Tracheal epithelial cell (primary cell): ENCODE data around the gene TSPAN17. TPM values are rescaled to one million over a fixed set of nuclear protein-coding genes. Genes with fewer than 3 reads are reported as not detected.

Source experiments
- total RNA-seq: library from RNA; depleted of rRNA; stranded (reverse); fragments of >200 nt; gene quantifications from 2 replicates; pipeline ENCODE4 v1.2.1, GENCODE V29; 2014

Gene TSPAN17
- total RNA-seq: 26.9 and 44.3 TPM in 2 replicates

GRCh38 chr5:176647030-176647842 is at the start of gene TSPAN17:
TSS of gene TSPAN17 (plus strand) at chr5:176647484. CDS start at chr5:176647616, 132 bp downstream.

GRCh38 chr5:176609724-176610434 is 37.4 kb upstream of the TSPAN17 start, which contains the start of gene GPRIN1:
TSS of gene GPRIN1 (minus strand) at chr5:176610156. CDS start at chr5:176599834, 10,322 bp downstream.

GRCh38 chr5:176629853-176630680 is 17.2 kb upstream of the TSPAN17 start, which contains the start of the genes EIF4E1B and SNCB:
TSS of gene EIF4E1B (plus strand) at chr5:176630675. CDS start at chr5:176642788, 12,113 bp downstream.
TSS of gene SNCB (minus strand) at chr5:176630534. CDS start at chr5:176629654, 880 bp downstream.

Other genes starting within 250 kb of the TSPAN17 start
- 124 and 239 TPM in 2 replicates for gene CLTB, start 230.9 kb upstream of the TSPAN17 start, total RNA-seq
- 34.9 and 41.3 TPM in 2 replicates for gene FAF2, start 199.1 kb upstream of the TSPAN17 start, total RNA-seq
- 5.3 and 5.8 TPM in 2 replicates for gene RNF44, start 110.1 kb upstream of the TSPAN17 start, total RNA-seq
- under 0.01 TPM in 1 of 2 replicates, not detected in the other for gene CDHR2, start 98.1 kb upstream of the TSPAN17 start, total RNA-seq
- gene GPRIN1, start 37.3 kb upstream of the TSPAN17 start, total RNA-seq: 1.9 and 9.6 TPM in 2 replicates
- gene SNCB, start 16.9 kb upstream of the TSPAN17 start, total RNA-seq: not detected in 2 replicates
- not detected in 2 replicates for gene EIF4E1B, start 16.8 kb upstream of the TSPAN17 start, total RNA-seq
- gene UNC5A, start 163.1 kb downstream of the TSPAN17 start, total RNA-seq: 0.24 TPM in 1 of 2 replicates, not detected in the other